ENCODE data around the gene ST3GAL5. TPM values are rescaled to one million over a fixed set of nuclear protein-coding genes. Genes with fewer than 3 reads are reported as not detected.

The ST3GAL5 gene
- total RNA-seq, 1 experiment from 2014 or later: 5.9 TPM

GRCh38 chr2:85844486-85844885 lies 44.3 kb downstream of the ST3GAL5 start:
- BruUV-seq (replicated peaks): no TSS peak
- intact Hi-C loops (cut with micrococcal nuclease; ENCODE audit: unreplicated experiment): no loop called here
- CTCF ChIA-PET: no interaction called here

GRCh38 chr2:85843543-85843942 lies 45.2 kb downstream of the ST3GAL5 start:
- Histone ChIP-seq H3K36me3 (ENCODE audit: low read depth) (peaks cover 8% of the 10 kb centered on the region), H3F3A (ENCODE audit: insufficient read depth, low read depth) (no peaks in the 10 kb centered on the region; the same call in 1 of the 2 replicates), H3K9me2 (ENCODE audit: insufficient read depth) (peaks cover 5% of the 10 kb centered on the region; the same call in 1 of the 2 replicates), H3K9me3 (ENCODE audit: insufficient read depth, low read depth) (no peaks in the 10 kb centered on the region), H3K27me3 (ENCODE audit: insufficient read depth, low read depth) (no peaks in the 10 kb centered on the region), H3K4me3 (no peak overlapping the region), H4K20me1 (ENCODE audit: insufficient read depth) (no peaks in the 10 kb centered on the region), H3K4me1 (replicated peaks; ENCODE audit: insufficient read depth) (no peaks in the 10 kb centered on the region), H2AFZ (no peak overlapping the region), H3K79me2 (ENCODE audit: low read depth) (no peaks in the 10 kb centered on the region), H3K27ac (no peak overlapping the region), H3K4me2 (no peak overlapping the region)
- ChIA-PET POLR2A (ENCODE audit: unreplicated experiment) (no interaction called here), CTCF (no interaction called here)
- TF ChIP-seq EZH2 (IDR thresholded peaks at IDR 0.05; ENCODE audit: low read depth) (no peak), CTCF (conservative IDR thresholded peaks at IDR 0.05) (peak; percentile 68)
- intact Hi-C loops (cut with micrococcal nuclease; ENCODE audit: unreplicated experiment): no loop called here
- no TSS peak for BruUV-seq (replicated peaks)
- DNase-seq: no peak

More at GRCh38 chr2:85844486-85844885, 44.3 kb downstream of the ST3GAL5 start:
- DNase-seq: no peak
- Histone ChIP-seq H3K9me2 (ENCODE audit: insufficient read depth) (peaks cover 5% of the 10 kb centered on the region; the same call in 1 of the 2 replicates), H3K36me3 (ENCODE audit: low read depth) (peaks cover 8% of the 10 kb centered on the region), H3K9me3 (ENCODE audit: insufficient read depth, low read depth) (no peaks in the 10 kb centered on the region), H3K27ac (no peak overlapping the region), H3K4me3 (no peak overlapping the region), H3F3A (ENCODE audit: insufficient read depth, low read depth) (no peaks in the 10 kb centered on the region; the same call in 1 of the 2 replicates), H3K27me3 (ENCODE audit: insufficient read depth, low read depth) (no peaks in the 10 kb centered on the region), H3K79me2 (ENCODE audit: low read depth) (no peaks in the 10 kb centered on the region), H4K20me1 (ENCODE audit: insufficient read depth) (no peaks in the 10 kb centered on the region), H2AFZ (no peak overlapping the region), H3K4me1 (replicated peaks; ENCODE audit: insufficient read depth) (no peaks in the 10 kb centered on the region), H3K4me2 (no peak overlapping the region)
- POLR2A ChIA-PET (ENCODE audit: unreplicated experiment): no interaction called here
- no peak for TF ChIP-seq EZH2 (IDR thresholded peaks at IDR 0.05; ENCODE audit: low read depth)
- TF ChIP-seq CTCF (conservative IDR thresholded peaks at IDR 0.05): no peak

- CTCF ChIA-PET: no interaction called here
- intact Hi-C loops (cut with micrococcal nuclease; ENCODE audit: unreplicated experiment): no loop called here
Observed at GRCh38 chr2:85840091-85840490, 48.7 kb downstream of the ST3GAL5 start.

More at GRCh38 chr2:85840091-85840490, 48.7 kb downstream of the ST3GAL5 start:
- Histone ChIP-seq H2AFZ (no peak overlapping the region), H3K9me2 (ENCODE audit: insufficient read depth) (peaks cover 8% of the 10 kb centered on the region; the same call in 1 of the 2 replicates), H3F3A (ENCODE audit: insufficient read depth, low read depth) (peaks cover 3% of the 10 kb centered on the region), H3K79me2 (ENCODE audit: low read depth) (no peaks in the 10 kb centered on the region), H3K4me3 (no peak overlapping the region), H3K4me1 (replicated peaks; ENCODE audit: insufficient read depth) (no peaks in the 10 kb centered on the region), H4K20me1 (ENCODE audit: insufficient read depth) (no peaks in the 10 kb centered on the region), H3K27me3 (ENCODE audit: insufficient read depth, low read depth) (no peaks in the 10 kb centered on the region), H3K36me3 (ENCODE audit: low read depth) (peaks cover 8% of the 10 kb centered on the region), H3K4me2 (no peak overlapping the region), H3K9me3 (ENCODE audit: insufficient read depth, low read depth) (no peaks in the 10 kb centered on the region), H3K27ac (no peak overlapping the region)
- no peak for DNase-seq
- BruUV-seq (replicated peaks): no TSS peak
- TF ChIP-seq EZH2 (IDR thresholded peaks at IDR 0.05; ENCODE audit: low read depth) (no peak), CTCF (conservative IDR thresholded peaks at IDR 0.05) (no peak)
- POLR2A ChIA-PET (ENCODE audit: unreplicated experiment): interaction anchor here (0.7 kb wide), 1 partner anchor 396 kb away, joined by 3 read pairs; no protein-coding TSS in a partner anchor
